NCI-H1417 (cell line): ENCODE measurements around the gene SNAPC4.
"Not testable (repeated sequence)": the region's sequence is repeated elsewhere in the genome, so short reads cannot be mapped to it uniquely, and the experiment has no call there.

Experiments used
- DNase-seq, 3 experiments: peaks; one replicate each; lab custom pipeline; 2025; lab: John Stamatoyannopoulos, UW

The SNAPC4 gene

DNA sequence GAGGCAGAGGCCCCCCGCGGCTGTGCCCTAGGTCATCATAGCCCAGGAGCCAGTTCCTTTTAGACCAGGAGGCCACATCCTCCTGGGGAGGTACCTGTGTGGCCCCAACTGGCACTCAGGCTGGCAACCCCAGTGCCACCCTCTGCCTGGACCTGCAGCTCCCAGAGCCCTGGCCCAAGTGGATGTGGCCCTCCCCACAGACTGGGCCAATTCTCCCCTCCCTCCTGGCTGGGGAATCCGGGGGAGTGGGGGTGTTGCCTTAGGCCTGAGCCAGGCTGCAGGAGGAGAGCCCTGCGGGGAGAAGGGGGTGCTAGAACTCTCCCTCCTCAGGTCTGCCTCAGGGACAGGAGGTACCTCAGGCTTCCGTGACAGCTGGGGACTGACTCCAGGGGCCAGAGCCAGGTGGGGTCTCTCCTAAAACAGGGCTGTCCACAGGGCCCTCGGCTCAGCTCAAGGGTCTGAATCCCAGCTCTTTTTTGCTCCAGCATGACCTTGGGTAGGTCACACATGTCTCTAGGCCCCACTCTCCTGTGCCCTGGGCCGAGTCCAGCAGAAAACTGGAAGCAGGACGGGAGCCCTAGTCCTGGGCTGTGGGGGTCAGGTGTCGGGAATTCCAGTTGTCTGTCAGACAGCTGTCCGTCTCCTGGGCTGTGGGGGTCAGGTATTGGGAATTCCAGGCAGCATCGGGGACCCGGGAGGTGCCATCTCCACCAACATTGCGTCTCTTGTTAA is 46.0 kb downstream of the SNAPC4 start:
- no peak for DNase-seq

DNA sequence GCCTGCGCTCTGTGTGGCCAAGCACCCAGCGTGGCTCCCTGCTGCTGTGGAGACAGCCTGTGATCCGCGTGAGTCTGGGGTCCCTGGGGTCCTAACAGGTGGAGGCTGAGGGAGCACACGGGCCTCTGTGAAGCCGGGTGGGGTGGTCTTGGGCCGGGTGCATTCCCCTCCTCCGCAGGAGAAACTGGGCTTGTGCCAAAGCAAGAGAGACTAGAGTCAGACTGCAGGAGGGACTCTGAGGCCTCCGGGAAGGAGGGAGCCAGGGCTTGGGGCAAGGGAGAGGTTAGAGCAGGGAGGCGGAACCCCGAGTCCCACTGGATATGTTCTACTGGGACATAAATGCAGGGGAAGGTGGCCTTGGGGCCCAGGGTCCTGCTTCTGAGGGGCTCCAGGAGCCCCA is 46.9 kb downstream of the SNAPC4 start:
- no peak for DNase-seq

DNA sequence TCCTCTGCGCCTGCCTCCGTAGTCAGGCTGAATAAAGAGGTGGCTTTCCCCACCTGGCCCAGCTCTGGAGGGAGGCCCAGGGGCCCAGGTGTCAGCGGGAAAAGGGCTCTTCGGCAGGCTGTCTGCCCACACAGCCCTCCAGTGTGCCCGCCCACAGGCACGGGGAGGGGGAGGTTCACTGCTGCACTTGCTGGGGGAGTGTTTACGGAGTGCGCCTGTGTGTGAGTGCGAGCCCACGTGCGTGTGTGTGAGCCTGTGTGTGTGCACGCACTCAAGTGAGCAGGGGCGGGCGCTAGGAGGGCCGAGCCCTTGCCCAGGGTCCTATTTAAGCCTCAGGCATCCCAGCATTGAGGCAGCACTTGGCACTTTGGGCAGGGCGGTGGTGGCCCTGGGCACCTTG is 47.3 kb downstream of the SNAPC4 start:
- DNase-seq: peak; percentile 42 to 68 (median 47)

DNA sequence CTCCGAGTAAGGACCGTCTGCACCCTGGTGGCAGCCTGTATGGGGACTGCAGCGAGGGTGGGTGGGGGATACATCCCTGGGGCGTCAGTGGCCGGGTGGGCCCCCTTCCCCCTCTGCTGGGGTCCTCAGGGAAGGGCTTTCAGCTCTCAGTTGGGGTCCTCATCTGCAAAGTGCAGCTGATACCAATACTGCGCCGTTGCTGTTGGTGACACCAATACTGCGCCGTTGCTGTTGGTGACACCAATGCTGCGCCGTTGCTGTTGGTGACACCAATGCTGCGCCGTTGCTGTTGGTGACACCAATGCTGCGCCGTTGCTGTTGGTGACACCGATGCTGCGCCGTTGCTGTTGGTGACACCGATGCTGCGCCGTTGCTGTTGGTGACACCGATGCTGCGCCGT is 48.1 kb downstream of the SNAPC4 start:
- not testable (repeated sequence) for DNase-seq

DNA sequence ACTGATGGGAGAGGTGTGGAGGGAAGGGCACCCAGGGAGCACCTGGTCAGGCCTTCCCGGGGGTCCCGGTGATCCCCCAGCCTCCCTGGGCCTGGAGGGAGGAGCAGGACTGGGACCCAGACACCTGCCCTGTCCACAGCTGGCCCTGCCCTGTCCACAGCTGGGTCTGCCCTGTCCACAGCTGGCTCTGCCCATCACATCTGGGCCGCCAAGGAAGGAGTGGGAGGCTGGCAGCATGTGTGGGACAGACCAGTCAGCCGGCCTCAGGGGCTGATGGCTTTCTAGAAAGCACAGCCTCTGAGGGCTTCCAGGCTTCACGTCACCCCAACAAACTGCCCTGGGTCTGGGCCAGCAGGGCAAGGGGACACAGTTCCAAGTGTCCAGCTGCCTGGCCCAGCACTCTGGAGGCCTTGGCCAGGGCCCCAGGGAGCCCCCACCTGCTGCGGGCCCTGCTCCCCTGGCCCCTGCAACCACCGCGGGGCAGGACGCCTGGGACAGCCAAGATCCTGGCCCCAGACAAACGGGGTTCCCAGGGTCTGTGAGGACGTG is 48.6 kb downstream of the SNAPC4 start:
- DNase-seq: no peak
